Right renal pelvis (tissue), 4 donors: ENCODE measurements around the gene GALNT2. TPM values are rescaled to one million over a fixed set of nuclear protein-coding genes. Genes with fewer than 3 reads are reported as not detected.

Source experiments
- DNase-seq, 4 donors: peaks; one replicate each; pipeline ENCODE4 v3.0.0-alpha.2; 2013; ENCODE audit warnings: low read depth in 4 of 4, low spot score in 3 of 4, missing footprints in 1 of 4
- polyA plus RNA-seq, 4 donors: library from polyadenylated mRNA; unstranded; fragments of 120-200 nt; gene quantifications; one replicate each; pipeline ENCODE4 v1.2.1, GENCODE V29; 2013; ENCODE audit not compliant: insufficient read length in 4 of 4

Gene GALNT2
- polyA plus RNA-seq, 4 donors, result 61.4 to 72.6 (median 65.7) TPM

- DNase-seq, result no peak
Measured at GRCh38 chr1:230303822-230304221, 236.8 kb downstream of the GALNT2 start.

GRCh38 chr1:230306169-230306568, 239.1 kb downstream of the GALNT2 start:
- no peak for DNase-seq

GRCh38 chr1:230307213-230307612, 240.2 kb downstream of the GALNT2 start:
- no peak for DNase-seq

GRCh38 chr1:230308039-230308438, 241.0 kb downstream of the GALNT2 start:
- DNase-seq, result no peak

- DNase-seq, result no peak
Measured at GRCh38 chr1:230308821-230309220, 241.8 kb downstream of the GALNT2 start.

GRCh38 chr1:230309646-230310177, 242.7 kb downstream of the GALNT2 start:
- no peak for DNase-seq

GRCh38 chr1:230310381-230311163, 243.5 kb downstream of the GALNT2 start:
- peak; percentile 45 to 74 (median 59) for DNase-seq

- no peak for DNase-seq
Measured at GRCh38 chr1:230312676-230313075, 245.6 kb downstream of the GALNT2 start.

- no peak for DNase-seq
Measured at GRCh38 chr1:230313453-230314141, 246.6 kb downstream of the GALNT2 start.

- DNase-seq, result no peak
Measured at GRCh38 chr1:230314142-230314470, 247.1 kb downstream of the GALNT2 start.

- DNase-seq, result no peak
Measured at GRCh38 chr1:230315099-230315498, 248.1 kb downstream of the GALNT2 start.

GRCh38 chr1:230316864-230317745, 250.1 kb downstream of the GALNT2 start:
- DNase-seq, result no peak

- no peak for DNase-seq
Measured at GRCh38 chr1:230317823-230318819, 251.1 kb downstream of the GALNT2 start.

- no peak for DNase-seq
Measured at GRCh38 chr1:230319014-230319747, 252.1 kb downstream of the GALNT2 start.

- no peak for DNase-seq
Measured at GRCh38 chr1:230320804-230321203, 253.8 kb downstream of the GALNT2 start.

- no peak for DNase-seq
Measured at GRCh38 chr1:230321341-230321740, 254.3 kb downstream of the GALNT2 start.

- no peak for DNase-seq
Measured at GRCh38 chr1:230321741-230322420, 254.8 kb downstream of the GALNT2 start.

- no peak for DNase-seq
Measured at GRCh38 chr1:230322421-230322756, 255.4 kb downstream of the GALNT2 start.
